ENCODE results near the gene PLEKHA3.
"Not testable (repeated sequence)": the region's sequence is repeated elsewhere in the genome, so short reads cannot be mapped to it uniquely, and the experiment has no call there.

The PLEKHA3 gene

GRCh38 chr2:178525460-178525859 lies 45.2 kb downstream of the PLEKHA3 start:
- not testable (repeated sequence) for DNase-seq

GRCh38 chr2:178526256-178526655 lies 46.0 kb downstream of the PLEKHA3 start:
- no peak for DNase-seq

- DNase-seq, result no peak
Measured at GRCh38 chr2:178527592-178527991, 47.3 kb downstream of the PLEKHA3 start.

GRCh38 chr2:178528647-178529046 lies 48.4 kb downstream of the PLEKHA3 start:
- no peak for DNase-seq

- DNase-seq, result no peak
Measured at GRCh38 chr2:178529194-178529593, 48.9 kb downstream of the PLEKHA3 start.

GRCh38 chr2:178530131-178530530 lies 49.9 kb downstream of the PLEKHA3 start:
- no peak for DNase-seq

- DNase-seq, result no peak
Measured at GRCh38 chr2:178530625-178531142, 50.4 kb downstream of the PLEKHA3 start.

- DNase-seq, result no peak
Measured at GRCh38 chr2:178531168-178531567, 50.9 kb downstream of the PLEKHA3 start.

GRCh38 chr2:178536037-178536436 lies 55.8 kb downstream of the PLEKHA3 start:
- DNase-seq, result no peak

GRCh38 chr2:178542161-178542560 lies 61.9 kb downstream of the PLEKHA3 start:
- no peak for DNase-seq

GRCh38 chr2:178542569-178542968 lies 62.3 kb downstream of the PLEKHA3 start:
- no peak for DNase-seq

- no peak for DNase-seq
Measured at GRCh38 chr2:178550352-178550751, 70.1 kb downstream of the PLEKHA3 start.

GRCh38 chr2:178553047-178553446 lies 72.8 kb downstream of the PLEKHA3 start:
- no peak for DNase-seq
